Tibial nerve (tissue), 4 donors: ENCODE measurements around the gene FGD5. TPM values are rescaled to one million over a fixed set of nuclear protein-coding genes. Genes with fewer than 3 reads are reported as not detected.

Experiments used
- DNase-seq, 2 donors: peaks; one replicate each; pipeline ENCODE4 v3.0.0-alpha.2; 2019; ENCODE audit warnings: low spot score in 2 of 2
- H3K27ac ChIP-seq, 4 donors: fragments of 200-600 bp; sonication (generic) in 3 of 4; one replicate each; pipeline ENCODE4 v1.5.1; 2017 to 2019; ENCODE audit warnings: mild to moderate bottlenecking in 1 of 4
- H3K27me3 ChIP-seq, 2 donors: fragments of 200-600 bp; sonication (generic) in 1 of 2; one replicate each; pipeline versions ENCODE4 v1.5.1 to v1.6.0; 2017 to 2019
- H3K36me3 ChIP-seq, 3 donors: fragments of 200-600 bp; sonication (generic); one replicate each; pipeline ENCODE4 v1.5.1; 2018 to 2019
- H3K4me1 ChIP-seq, 4 donors: fragments of 200-600 bp; sonication (generic) in 3 of 4; one replicate each; pipeline ENCODE4 v1.5.1; 2017 to 2019
- H3K4me3 ChIP-seq, 4 donors: fragments of 200-600 bp; sonication (generic) in 3 of 4; one replicate each; pipeline ENCODE4 v1.5.1; 2017 to 2019; ENCODE audit warnings: mild to moderate bottlenecking in 1 of 4, moderate library complexity in 1 of 4
- H3K9me3 ChIP-seq, 4 donors: fragments of 200-600 bp; sonication (generic) in 3 of 4; one replicate each; pipeline ENCODE4 v1.5.1; 2017 to 2019
- CTCF ChIP-seq, 5 experiments: fragments of 200-600 bp in 3 of 5; fragments of 450-650 bp in 2 of 5; sonication (generic) in 3 of 5; IDR thresholded peaks; one replicate each; pipeline ENCODE4 v1.5.1; 2016 to 2019; ENCODE audit warnings: antibody characterized with exemption in 5 of 5, mild to moderate bottlenecking in 3 of 5, moderate library complexity in 2 of 5
- EP300 ChIP-seq, 2 donors: sonication (generic); formaldehyde crosslinking; IDR thresholded peaks; one replicate each; pipeline ENCODE4 v1.6.1; 2017; ENCODE audit warnings: antibody characterized with exemption in 2 of 2, mild to moderate bottlenecking in 1 of 2
- POLR2A ChIP-seq, 2 donors: fragments of 450-650 bp; IDR thresholded peaks; one replicate each; pipeline ENCODE4 v1.6.1; 2017; ENCODE audit warnings: antibody characterized with exemption in 2 of 2, mild to moderate bottlenecking in 2 of 2, moderate library complexity in 2 of 2
- WGBS, 2 donors: methylation state at CpG; one replicate each; pipeline ENCODE4 v1.1.5; 2018; 5-methylcytosine and 5-hydroxymethylcytosine counted together
- total RNA-seq, 4 donors: library from RNA; depleted of rRNA; stranded (reverse); fragments of >200 nt; gene quantifications; one replicate each; pipeline ENCODE4 v1.1.0, GENCODE V29; 2016

FGD5 gene
- total RNA-seq, 4 donors from 2014 or later, result 33.3 to 41.8 (median 38.7) TPM

- Histone ChIP-seq H3K36me3 (peaks cover 0 to 6% (median 0%) of the 10 kb centered on the region in 3 donors), H3K9me3 (no peaks in the 10 kb centered on the region), H3K4me1 (peaks cover 0 to 39% (median 26%) of the 10 kb centered on the region in 4 donors), H3K27ac (peak overlapping the region in 2 of 4 donors; percentile 95 to 99), H3K27me3 (no peaks in the 10 kb centered on the region), H3K4me3 (no peak overlapping the region)
- DNase-seq, result no peak
- 78 to 83% methylated on average over 2 of the region's 2 CpGs for WGBS, 2 donors
- TF ChIP-seq CTCF (IDR thresholded peaks at IDR 0.05) (no peak), EP300 (IDR thresholded peaks at IDR 0.05) (no peak), POLR2A (IDR thresholded peaks at IDR 0.05) (no peak)
These were observed 131.5 kb downstream of the FGD5 start for GRCh38 chr3:14950274-14950673.

DNA sequence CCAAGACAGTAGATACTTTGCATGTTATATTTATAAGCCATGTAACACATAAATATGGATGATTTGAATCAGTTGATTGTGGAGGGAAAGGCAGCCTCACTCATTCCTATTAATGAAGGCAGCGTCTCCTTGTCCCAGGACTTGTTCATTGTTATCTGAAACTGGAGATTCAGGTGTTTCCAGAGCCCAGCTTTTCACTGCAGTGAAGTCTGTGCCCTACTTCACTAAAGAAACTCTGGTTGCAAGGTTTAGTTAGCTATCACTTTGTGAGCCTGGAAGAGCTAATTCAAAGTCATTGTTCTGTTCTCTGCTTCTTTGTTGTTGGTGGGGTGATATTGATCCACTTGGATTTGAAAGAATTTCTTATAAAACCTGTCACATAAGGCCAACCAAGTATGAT lies 138.4 kb downstream of the FGD5 start:
- Histone ChIP-seq H3K9me3 (no peaks in the 10 kb centered on the region), H3K27me3 (no peaks in the 10 kb centered on the region), H3K4me3 (no peak overlapping the region), H3K36me3 (no peaks in the 10 kb centered on the region), H3K27ac (no peak overlapping the region), H3K4me1 (peaks cover 0 to 33% (median 3%) of the 10 kb centered on the region in 4 donors)
- 76 to 87% methylated on average over 1 of the region's 1 CpG for WGBS, 2 donors
- no peak for TF ChIP-seq CTCF (IDR thresholded peaks at IDR 0.05)
- no peak for TF ChIP-seq POLR2A (IDR thresholded peaks at IDR 0.05)
- no peak for TF ChIP-seq EP300 (IDR thresholded peaks at IDR 0.05)
- no peak for DNase-seq

DNA sequence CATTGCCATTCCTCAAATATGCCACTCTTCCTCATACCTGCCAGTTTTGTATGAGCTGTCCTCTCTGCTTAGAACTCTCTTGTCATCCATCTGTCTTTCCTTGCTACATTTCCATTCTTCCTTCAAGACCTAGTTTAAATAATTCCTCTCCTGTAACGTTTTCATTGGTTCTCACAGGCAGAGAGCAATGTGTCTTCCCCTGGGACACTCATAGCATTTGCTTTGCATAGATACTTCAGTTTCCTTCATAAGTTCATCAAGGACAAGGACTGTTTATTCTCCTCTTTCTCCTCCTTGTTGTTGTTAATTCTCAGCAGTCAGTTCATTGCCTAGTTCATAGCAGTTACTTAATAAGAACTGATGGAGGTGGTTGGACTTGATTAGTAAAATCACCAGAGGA lies 139.2 kb downstream of the FGD5 start:
- no peak for DNase-seq
- TF ChIP-seq CTCF (IDR thresholded peaks at IDR 0.05) (no peak), EP300 (IDR thresholded peaks at IDR 0.05) (no peak), POLR2A (IDR thresholded peaks at IDR 0.05) (no peak)
- peaks cover 0 to 33% (median 3%) of the 10 kb centered on the region in 4 donors for H3K4me1 ChIP-seq
- WGBS, 2 donors, result 4 to 16% methylated on average over 1 of the region's 1 CpG
- H3K9me3 ChIP-seq, result no peaks in the 10 kb centered on the region
- no peaks in the 10 kb centered on the region for H3K27me3 ChIP-seq
- peak overlapping the region in 1 of 4 donors; percentile 8 for H3K27ac ChIP-seq
- peaks cover 0 to 3% (median 0%) of the 10 kb centered on the region in 3 donors for H3K36me3 ChIP-seq
- no peak overlapping the region for H3K4me3 ChIP-seq

DNA sequence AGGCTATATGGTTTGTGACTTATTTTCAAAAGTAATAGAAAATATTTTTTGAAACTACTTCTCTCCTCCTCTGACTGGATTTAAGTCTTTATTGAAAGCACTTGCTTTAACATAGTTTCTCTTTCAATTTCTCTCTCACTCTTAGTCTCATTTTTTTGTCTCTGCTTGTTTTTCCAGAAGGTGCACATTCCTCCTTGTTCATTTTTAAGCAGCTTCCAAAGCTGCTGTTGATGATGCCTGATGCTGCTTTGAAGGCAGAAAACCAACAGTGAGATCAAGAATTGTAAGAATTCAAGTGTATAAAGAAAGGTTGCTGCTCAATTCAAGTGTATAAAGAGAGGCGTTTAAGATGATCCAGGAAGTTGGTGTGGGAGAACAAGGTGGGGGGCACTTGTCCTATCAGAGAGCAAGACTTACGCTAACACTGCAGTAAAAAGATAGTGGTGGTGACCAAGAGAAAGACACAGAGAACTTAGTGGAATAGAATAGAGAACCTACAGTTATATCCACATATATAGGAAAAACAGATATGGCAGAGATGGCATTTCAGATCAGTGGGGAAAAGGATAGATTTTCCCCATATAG lies 140.7 kb downstream of the FGD5 start:
- H3K4me3 ChIP-seq, result no peak overlapping the region
- H3K4me1 ChIP-seq, result peaks cover 0 to 33% (median 3%) of the 10 kb centered on the region in 4 donors
- H3K27ac ChIP-seq, result no peak overlapping the region
- WGBS, 2 donors, result 60 to 68% methylated on average over 2 of the region's 2 CpGs
- TF ChIP-seq POLR2A (IDR thresholded peaks at IDR 0.05) (no peak), CTCF (IDR thresholded peaks at IDR 0.05) (no peak), EP300 (IDR thresholded peaks at IDR 0.05) (no peak)
- peaks cover 0 to 6% (median 0%) of the 10 kb centered on the region in 3 donors for H3K36me3 ChIP-seq
- no peaks in the 10 kb centered on the region for H3K9me3 ChIP-seq
- no peaks in the 10 kb centered on the region for H3K27me3 ChIP-seq
- DNase-seq, result no peak

- Histone ChIP-seq H3K36me3 (peaks cover 0 to 35% (median 4%) of the 10 kb centered on the region in 3 donors), H3K9me3 (peaks cover 0 to 5% (median 2%) of the 10 kb centered on the region in 4 donors), H3K27me3 (no peaks in the 10 kb centered on the region), H3K4me3 (no peak overlapping the region), H3K27ac (no peak overlapping the region), H3K4me1 (peaks cover 0 to 17% (median 0%) of the 10 kb centered on the region in 4 donors)
- WGBS, 2 donors, result 95 to 97% methylated on average over 5 of the region's 5 CpGs
- TF ChIP-seq EP300 (IDR thresholded peaks at IDR 0.05) (no peak), POLR2A (IDR thresholded peaks at IDR 0.05) (no peak), CTCF (IDR thresholded peaks at IDR 0.05) (no peak)
- no peak for DNase-seq
These were observed 144.0 kb downstream of the FGD5 start for GRCh38 chr3:14962762-14963161.
